ENCODE measurements around the gene TNFAIP2. TPM values are rescaled to one million over a fixed set of nuclear protein-coding genes. Genes with fewer than 3 reads are reported as not detected.
"Not testable (repeated sequence)": the region's sequence is repeated elsewhere in the genome, so short reads cannot be mapped to it uniquely, and the experiment has no call there.

Gene TNFAIP2
- total RNA-seq, 2 donors from 2014 or later, result 24.5 to 32.2 TPM

GRCh38 chr14:103169954-103170353 is 46.7 kb downstream of the TNFAIP2 start:
- Histone ChIP-seq H3K36me3 (no peaks in the 10 kb centered on the region), H3K9me3 (peaks cover 0 to 45% of the 10 kb centered on the region in 2 donors), H3K27ac (no peak overlapping the region), H3K4me1 (no peaks in the 10 kb centered on the region), H3K27me3 (no peaks in the 10 kb centered on the region), H3K4me3 (no peak overlapping the region)
- DNase-seq (ENCODE audit: low spot score), result no peak
- TF ChIP-seq CTCF (IDR thresholded peaks at IDR 0.05), result no peak

GRCh38 chr14:103171206-103171605 is 47.9 kb downstream of the TNFAIP2 start:
- H3K27me3 ChIP-seq; H3K4me1 ChIP-seq; H3K4me3 ChIP-seq; DNase-seq (ENCODE audit: low spot score); H3K36me3 ChIP-seq; H3K27ac ChIP-seq: not testable (repeated sequence)
- H3K9me3 ChIP-seq, result peaks cover 0 to 52% of the 10 kb centered on the region in 2 donors

GRCh38 chr14:103172921-103173320 is 49.7 kb downstream of the TNFAIP2 start:
- Histone ChIP-seq H3K9me3 (peaks cover 0 to 49% of the 10 kb centered on the region in 2 donors), H3K27ac (no peak overlapping the region), H3K36me3 (no peaks in the 10 kb centered on the region), H3K4me3 (no peak overlapping the region), H3K4me1 (no peaks in the 10 kb centered on the region), H3K27me3 (no peaks in the 10 kb centered on the region)
- TF ChIP-seq CTCF (IDR thresholded peaks at IDR 0.05), result no peak
- DNase-seq (ENCODE audit: low spot score), result no peak

- H3K27ac ChIP-seq; H3K27me3 ChIP-seq; DNase-seq (ENCODE audit: low spot score); H3K4me1 ChIP-seq; H3K4me3 ChIP-seq; H3K36me3 ChIP-seq: not testable (repeated sequence)
- H3K9me3 ChIP-seq, result peaks cover 0 to 39% of the 10 kb centered on the region in 2 donors
Measured at GRCh38 chr14:103173887-103174286, 50.6 kb downstream of the TNFAIP2 start.

- H3K4me1 ChIP-seq; H3K36me3 ChIP-seq; H3K4me3 ChIP-seq; DNase-seq (ENCODE audit: low spot score); H3K27ac ChIP-seq; H3K27me3 ChIP-seq: not testable (repeated sequence)
- peaks cover 0 to 23% of the 10 kb centered on the region in 2 donors for H3K9me3 ChIP-seq
Measured at GRCh38 chr14:103176176-103176575, 52.9 kb downstream of the TNFAIP2 start.

- no peak overlapping the region for H3K27ac ChIP-seq
- no peaks in the 10 kb centered on the region for H3K4me1 ChIP-seq
- DNase-seq (ENCODE audit: low spot score), result no peak
- no peaks in the 10 kb centered on the region for H3K36me3 ChIP-seq
- peaks cover 0 to 23% of the 10 kb centered on the region in 2 donors for H3K9me3 ChIP-seq
- TF ChIP-seq CTCF (IDR thresholded peaks at IDR 0.05), result no peak
- H3K4me3 ChIP-seq, result no peak overlapping the region
- no peaks in the 10 kb centered on the region for H3K27me3 ChIP-seq
Measured at GRCh38 chr14:103177376-103177775, 54.1 kb downstream of the TNFAIP2 start.

- Histone ChIP-seq H3K4me3 (no peak overlapping the region), H3K27ac (no peak overlapping the region), H3K4me1 (no peaks in the 10 kb centered on the region), H3K9me3 (peaks cover 0 to 21% of the 10 kb centered on the region in 2 donors), H3K36me3 (no peaks in the 10 kb centered on the region), H3K27me3 (no peaks in the 10 kb centered on the region)
- no peak for DNase-seq (ENCODE audit: low spot score)
- no peak for TF ChIP-seq CTCF (IDR thresholded peaks at IDR 0.05)
Measured at GRCh38 chr14:103178521-103178920, 55.3 kb downstream of the TNFAIP2 start.

All from right atrium auricular region (tissue), 2 donors.